PC-3 (cell line): ENCODE results near the gene STAB2. TPM values are rescaled to one million over a fixed set of nuclear protein-coding genes. Genes with fewer than 3 reads are reported as not detected.

Experiments
- ATAC-seq: fragments of 200-7000 bp; cut with Tn5 transposase; 2 replicates; pipeline ENCODE4 v1.9.1; 2020; ENCODE audit warnings: mild to moderate bottlenecking, moderate library complexity
- BruUV-seq: library from RNA; stranded (reverse); fragments of 400-500 nt; replicated peaks from 2 replicates; lab custom pipeline; 2021; lab: Mats Ljungman, UMichigan
- CTCF ChIA-PET: fragments of 300-600 bp; sonication (Branson Sonifier 250); formaldehyde crosslinking; loops from one replicate; lab custom pipeline; 2022; ENCODE audit warnings: antibody characterized with exemption; lab: Charles Lee
- POLR2A ChIA-PET: fragments of 300-600 bp; sonication (Branson Sonifier 250); formaldehyde crosslinking; loops from one replicate; lab custom pipeline; 2022; ENCODE audit warnings: antibody characterized with exemption; ENCODE audit not compliant: unreplicated experiment; lab: Charles Lee
- DNase-seq: peaks from one replicate; pipeline ENCODE4 v3.0.0-alpha.2; 2015
- H2AFZ ChIP-seq: fragments of 300-600 bp; sonication (generic); 2 replicates; pipeline ENCODE4 v1.6.0; 2016; ENCODE audit warnings: antibody characterized with exemption, low read length
- H3F3A ChIP-seq: fragments of 300-600 bp; sonication (generic); one replicate; pipeline ENCODE4 v1.6.0; 2017; ENCODE audit warnings: antibody characterized with exemption, low read length, control low read depth, mild to moderate bottlenecking; ENCODE audit not compliant: unreplicated experiment
- H3K27ac ChIP-seq: fragments of 300-600 bp; sonication (generic); 2 replicates; pipeline ENCODE4 v1.5.1; 2016; ENCODE audit warnings: mild to moderate bottlenecking, low read length
- H3K27me3 ChIP-seq: fragments of 300-600 bp; sonication (generic); 2 replicates; pipeline ENCODE4 v1.6.1; 2016; ENCODE audit warnings: low read length, mixed read lengths
- H3K36me3 ChIP-seq: fragments of 300-600 bp; sonication (generic); 2 replicates; pipeline ENCODE4 v1.6.1; 2016; ENCODE audit warnings: low read depth, mixed run types, low read length, mixed read lengths
- H3K4me1 ChIP-seq: fragments of 300-600 bp; sonication (generic); 2 replicates; pipeline ENCODE4 v1.5.1; 2016; ENCODE audit warnings: low read length; ENCODE audit not compliant: insufficient read depth
- H3K4me2 ChIP-seq: fragments of 300-600 bp; sonication (generic); 2 replicates; pipeline ENCODE4 v1.6.0; 2016; ENCODE audit warnings: low read length
- H3K4me3 ChIP-seq: fragments of 300-600 bp; sonication (generic); 2 replicates; pipeline ENCODE4 v1.5.1; 2016; ENCODE audit warnings: mild to moderate bottlenecking, low read length, mixed read lengths
- H3K79me2 ChIP-seq: fragments of 300-600 bp; sonication (generic); 2 replicates; pipeline ENCODE4 v1.6.1; 2017; ENCODE audit warnings: low read length, mixed read lengths
- H3K9ac ChIP-seq: fragments of 300-600 bp; sonication (generic); 2 replicates; pipeline ENCODE4 v1.6.0; 2016; ENCODE audit warnings: mild to moderate bottlenecking, low read length
- H3K9me2 ChIP-seq: fragments of 300-600 bp; sonication (generic); replicated peaks from 2 replicates; pipeline ENCODE4 v1.6.1; 2016; ENCODE audit warnings: mixed run types, low read length, mixed read lengths
- H3K9me3 ChIP-seq: fragments of 300-600 bp; sonication (generic); 2 replicates; pipeline ENCODE4 v1.6.1; 2016; ENCODE audit warnings: low read length, mixed read lengths
- H4K20me1 ChIP-seq: fragments of 300-600 bp; sonication (generic); 2 replicates; pipeline ENCODE4 v1.6.1; 2016; ENCODE audit warnings: low read length, mixed read lengths
- CTCF ChIP-seq: fragments of 300-600 bp; sonication (generic); conservative IDR thresholded peaks from 2 replicates; pipeline ENCODE4 v1.5.1; 2017; ENCODE audit warnings: antibody characterized with exemption, low read depth, mild to moderate bottlenecking, low read length
- EZH2 ChIP-seq: fragments of 300-600 bp; sonication (generic); IDR thresholded peaks from one replicate; pipeline ENCODE4 v1.6.1; 2017; ENCODE audit warnings: antibody characterized with exemption, mild to moderate bottlenecking, low read length; ENCODE audit not compliant: unreplicated experiment
- EZH2phosphoT487 ChIP-seq: fragments of 300-600 bp; sonication (generic); IDR thresholded peaks from 2 replicates; pipeline ENCODE4 v1.6.1; 2018; ENCODE audit warnings: mild to moderate bottlenecking, antibody characterized with exemption, low read length, borderline replicate concordance
- intact Hi-C: fragments of 100-400 bp; cut with micrococcal nuclease; formaldehyde crosslinking; loops from 2 replicates; pipeline ENCODE4 v1.9.0; 2023
- total RNA-seq: library from RNA; depleted of rRNA; stranded (reverse); fragments of >200 nt; gene quantifications from 2 replicates; pipeline ENCODE4 v1.2.3, GENCODE V29; 2014

Gene STAB2
- total RNA-seq, 1 experiment from 2014 or later, result not detected

- peak; percentile 88 for ATAC-seq
- no TSS peak for BruUV-seq
- H4K20me1 ChIP-seq, result no peaks in the 10 kb centered on the region
- 0 out of 2 replicates have a peak overlapping the region, but pooled peaks have one; percentile 24 for H2AFZ ChIP-seq
- no peaks in the 10 kb centered on the region for H3K79me2 ChIP-seq
- ChIA-PET CTCF (interaction anchor here (0.6 to 0.9 kb wide), 8 partner anchors 9 to 248 kb away, joined by 3 to 9 read pairs (median 4); partner anchors contain the start of gene STAB2), POLR2A (no interaction called here)
- peaks cover 3% of the 10 kb centered on the region; the same call in 1 of the 2 replicates for H3K4me1 ChIP-seq
- intact Hi-C loops, result loop anchor here (1.0 to 5.0 kb wide), 5 partner anchors 46 to 685 kb away; no protein-coding TSS in a partner anchor
- TF ChIP-seq CTCF (peak; percentile 100), EZH2 (no peak)
- H3K9ac ChIP-seq, result no peak overlapping the region
- no peak overlapping the region for H3K4me2 ChIP-seq
- H3K4me3 ChIP-seq, result no peak overlapping the region
- H3K27me3 ChIP-seq, result peaks cover 24% of the 10 kb centered on the region
- no peaks in the 10 kb centered on the region for H3K9me2 ChIP-seq
- no peaks in the 10 kb centered on the region for H3K36me3 ChIP-seq
- no peaks in the 10 kb centered on the region for H3F3A ChIP-seq
- H3K9me3 ChIP-seq, result no peaks in the 10 kb centered on the region
- H3K27ac ChIP-seq, result no peak overlapping the region
- peak; percentile 93 for DNase-seq
Measured at GRCh38 chr12:103632554-103633216, 45.6 kb downstream of the STAB2 start.

GRCh38 chr12:103634732-103635131 is 47.7 kb downstream of the STAB2 start:
- Histone ChIP-seq H2AFZ (no peak overlapping the region), H3K36me3 (no peaks in the 10 kb centered on the region), H3F3A (no peaks in the 10 kb centered on the region), H3K4me2 (no peak overlapping the region), H3K79me2 (no peaks in the 10 kb centered on the region), H3K9ac (no peak overlapping the region), H3K27me3 (peaks cover 27% of the 10 kb centered on the region), H4K20me1 (no peaks in the 10 kb centered on the region), H3K9me2 (no peaks in the 10 kb centered on the region), H3K4me1 (peaks cover 3% of the 10 kb centered on the region; the same call in 1 of the 2 replicates), H3K9me3 (no peaks in the 10 kb centered on the region), H3K4me3 (no peak overlapping the region), H3K27ac (no peak overlapping the region)
- intact Hi-C loops, result loop anchor here (5.0 kb wide), 2 partner anchors 238 to 687 kb away; no protein-coding TSS in a partner anchor
- TF ChIP-seq EZH2, result no peak
- no peak for TF ChIP-seq EZH2phosphoT487
- ChIA-PET CTCF (no interaction called here), POLR2A (no interaction called here)
- BruUV-seq, result no TSS peak
- ATAC-seq (no peak), DNase-seq (no peak)

- POLR2A ChIA-PET, result no interaction called here
- no peak overlapping the region for H3K4me3 ChIP-seq
- peaks cover 27% of the 10 kb centered on the region for H3K27me3 ChIP-seq
- no peaks in the 10 kb centered on the region for H3F3A ChIP-seq
- CTCF ChIA-PET, result interaction anchor here (0.6 kb wide), 1 partner anchor 141 kb away, joined by 3 read pairs; no protein-coding TSS in a partner anchor
- H3K4me2 ChIP-seq, result no peak overlapping the region
- no peak overlapping the region for H3K9ac ChIP-seq
- no peaks in the 10 kb centered on the region for H3K79me2 ChIP-seq
- intact Hi-C loops, result no loop called here
- no peaks in the 10 kb centered on the region for H3K4me1 ChIP-seq
- no peaks in the 10 kb centered on the region for H3K36me3 ChIP-seq
- ATAC-seq (no peak), DNase-seq (no peak)
- TF ChIP-seq EZH2, result no peak
- TF ChIP-seq CTCF, result no peak
- no peak for TF ChIP-seq EZH2phosphoT487
- no peak overlapping the region for H2AFZ ChIP-seq
- H3K27ac ChIP-seq, result no peak overlapping the region
- H3K9me3 ChIP-seq, result no peaks in the 10 kb centered on the region
- BruUV-seq, result no TSS peak
- no peaks in the 10 kb centered on the region for H4K20me1 ChIP-seq
- no peaks in the 10 kb centered on the region for H3K9me2 ChIP-seq
Measured at GRCh38 chr12:103635419-103635818, 48.3 kb downstream of the STAB2 start.
